CD14-positive monocyte (primary cell): ENCODE results near the gene AREG. TPM values are rescaled to one million over a fixed set of nuclear protein-coding genes. Genes with fewer than 3 reads are reported as not detected.

Source experiments
- DNase-seq, 3 donors: peaks; one replicate each; pipeline ENCODE4 v3.0.0-alpha.2; 2011 to 2022
- H2AFZ ChIP-seq: 2 replicates; pipeline ENCODE4 v1.6.0; 2012; ENCODE audit warnings: mild to moderate bottlenecking, low read depth, low read length, inconsistent platforms; ENCODE audit not compliant: insufficient read depth, poor library complexity, severe bottlenecking
- H3K27ac ChIP-seq, 2 donors: 1 replicate in 1 of 2; 2 replicates in 1 of 2; pipeline ENCODE4 v1.5.1; 2012 to 2013; ENCODE audit warnings: low read length in 2 of 2, control low read depth in 1 of 2, inconsistent platforms in 1 of 2, low read depth in 1 of 2, mild to moderate bottlenecking in 1 of 2
- H3K27me3 ChIP-seq, 2 donors: one replicate each; pipeline versions ENCODE4 v1.6.0 to v1.6.1; 2011 to 2013; ENCODE audit warnings: low read length in 2 of 2; ENCODE audit not compliant: control insufficient read depth in 2 of 2, insufficient read depth in 2 of 2
- H3K36me3 ChIP-seq, 2 donors: replicated peaks in 1 of 2; 1 replicate in 1 of 2; 2 replicates in 1 of 2; pipeline versions ENCODE4 v1.5.1 to v1.6.1; 2012 to 2013; ENCODE audit warnings: low read length in 2 of 2, control low read depth in 1 of 2, inconsistent platforms in 1 of 2, mild to moderate bottlenecking in 1 of 2; ENCODE audit not compliant: insufficient read depth in 2 of 2, control insufficient read depth in 1 of 2
- H3K4me1 ChIP-seq, 2 donors: 1 replicate in 1 of 2; 2 replicates in 1 of 2; pipeline versions ENCODE4 v1.5.1 to v1.6.1; 2012 to 2013; ENCODE audit warnings: low read length in 2 of 2, control low read depth in 1 of 2, inconsistent platforms in 1 of 2, mild to moderate bottlenecking in 1 of 2, moderate library complexity in 1 of 2; ENCODE audit not compliant: insufficient read depth in 2 of 2, control insufficient read depth in 1 of 2
- H3K4me2 ChIP-seq: replicated peaks from 2 replicates; pipeline ENCODE3; 2012; ENCODE audit warnings: low read length, moderate library complexity, mild to moderate bottlenecking; ENCODE audit not compliant: poor library complexity, severe bottlenecking; ENCODE audit errors: extremely low read depth
- H3K4me3 ChIP-seq, 3 experiments: fragments of 200-600 bp in 1 of 3; sonication (generic) in 1 of 3; replicated peaks in 1 of 3; 1 replicate in 2 of 3; 2 replicates in 1 of 3; pipeline ENCODE4 v1.5.1; 2011 to 2013; ENCODE audit warnings: low read length in 3 of 3, mild to moderate bottlenecking in 3 of 3, control low read depth in 2 of 3, low read depth in 2 of 3, inconsistent platforms in 1 of 3, moderate library complexity in 1 of 3
- H3K79me2 ChIP-seq: 2 replicates; pipeline ENCODE4 v1.6.0; 2012; ENCODE audit warnings: mild to moderate bottlenecking, control low read depth, inconsistent platforms, low read length, moderate library complexity; ENCODE audit not compliant: insufficient read depth
- H3K9ac ChIP-seq: 2 replicates; pipeline ENCODE4 v1.6.0; 2017; ENCODE audit warnings: low read length, mild to moderate bottlenecking; ENCODE audit not compliant: insufficient read depth, poor library complexity, severe bottlenecking
- H3K9me3 ChIP-seq, 2 donors: replicated peaks in 1 of 2; 1 replicate in 1 of 2; 2 replicates in 1 of 2; pipeline versions ENCODE4 v1.5.1 to v1.6.1; 2012 to 2013; ENCODE audit warnings: low read length in 2 of 2, control low read depth in 1 of 2; ENCODE audit not compliant: control insufficient read depth in 1 of 2, insufficient read depth in 1 of 2
- H4K20me1 ChIP-seq: 2 replicates; pipeline ENCODE4 v1.6.0; 2012; ENCODE audit warnings: mild to moderate bottlenecking, low read length, control low read depth, moderate library complexity; ENCODE audit not compliant: insufficient read depth
- H3K27ac Mint-ChIP-seq, 7 donors: one replicate each; pipeline ENCODE4 v1.8.0; 2020; ENCODE audit warnings: mild to moderate bottlenecking in 7 of 7, mixed read lengths in 7 of 7, moderate library complexity in 6 of 7, inconsistent platforms in 2 of 7
- H3K27me3 Mint-ChIP-seq, 3 donors: one replicate each; pipeline ENCODE4 v1.8.0; 2021 to 2022; ENCODE audit warnings: low read depth in 3 of 3, mild to moderate bottlenecking in 3 of 3, mixed read lengths in 3 of 3, moderate library complexity in 3 of 3, inconsistent platforms in 1 of 3
- H3K36me3 Mint-ChIP-seq, 2 donors: one replicate each; pipeline ENCODE4 v1.8.0; 2020; ENCODE audit warnings: mixed read lengths in 2 of 2, inconsistent platforms in 1 of 2, mild to moderate bottlenecking in 1 of 2
- H3K4me1 Mint-ChIP-seq: one replicate; pipeline ENCODE4 v1.8.0; 2020; ENCODE audit warnings: mild to moderate bottlenecking, mixed read lengths
- H3K4me3 Mint-ChIP-seq, 2 donors: one replicate each; pipeline ENCODE4 v1.8.0; 2020; ENCODE audit warnings: mild to moderate bottlenecking in 2 of 2, mixed read lengths in 2 of 2, moderate library complexity in 1 of 2
- H3K9me3 Mint-ChIP-seq, 7 donors: one replicate each; pipeline ENCODE4 v1.8.0; 2020 to 2022; ENCODE audit warnings: mixed read lengths in 7 of 7, mild to moderate bottlenecking in 6 of 7, moderate library complexity in 6 of 7, inconsistent platforms in 2 of 7
- CTCF ChIP-seq: fragments of 200-600 bp; IDR thresholded peaks from one replicate; pipeline ENCODE4 v1.8.0; 2022; ENCODE audit warnings: antibody characterized with exemption, mild to moderate bottlenecking
- WGBS: methylation state at CpG from one replicate; pipeline ENCODE4 v1.1.5; 2013; ENCODE audit warnings: missing lambda C conversion rate; ENCODE audit not compliant: insufficient coverage; 5-methylcytosine and 5-hydroxymethylcytosine counted together
- intact Hi-C, 2 donors: fragments of 100-400 bp; cut with micrococcal nuclease; formaldehyde crosslinking; loops; one replicate each; pipeline versions ENCODE4 v1.15.0 to v1.15.1; 2023
- polyA plus RNA-seq, 3 donors: library from polyadenylated mRNA; depleted of rRNA in 1 of 3; unstranded in 2 of 3; stranded (reverse) in 1 of 3; fragments of 300-500 nt in 2 of 3; fragments of >200 nt in 1 of 3; fragmentation: Illumina TruSeq in 2 of 3; gene quantifications; 1 replicate in 2 of 3; 2 replicates in 1 of 3; pipeline ENCODE4 v1.2.3, GENCODE V29; 2012 to 2021

Gene AREG
- polyA plus RNA-seq, 3 donors: 4.2 to 9.2 (median 9.1) TPM

DNA sequence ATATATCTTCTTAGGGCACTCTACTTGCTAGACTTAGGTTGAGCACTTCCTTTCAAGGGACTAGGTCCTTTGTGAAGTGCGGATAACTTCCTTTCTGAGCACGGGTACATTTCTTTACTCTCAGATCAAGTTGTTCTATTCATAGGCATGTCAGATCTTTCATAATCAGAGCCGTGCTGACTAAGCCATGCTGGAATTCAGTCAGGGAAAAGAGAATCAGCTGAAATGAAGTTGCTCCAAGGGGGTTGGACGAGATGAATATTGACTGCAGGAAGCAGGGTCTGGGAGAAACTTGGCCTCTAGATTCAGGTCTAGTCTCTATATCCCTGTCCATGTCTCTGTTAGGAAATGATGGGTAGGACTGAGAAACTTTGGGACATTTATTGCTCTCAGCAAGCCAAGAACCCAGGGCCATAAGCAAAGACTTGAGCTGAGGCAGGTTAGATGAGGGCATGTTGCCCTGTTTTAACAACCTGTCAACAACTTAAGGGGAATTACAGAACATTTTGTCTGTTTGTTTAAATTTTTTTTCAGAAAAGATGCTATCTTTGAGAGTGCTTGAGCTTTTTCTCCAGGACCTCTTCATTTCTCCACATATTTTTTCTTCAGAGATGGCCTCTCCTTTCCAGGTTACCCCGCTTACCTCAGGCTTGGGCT is 28.3 kb downstream of the AREG start:
- Mint-ChIP-seq H3K4me3 (no peak overlapping the region), H3K27ac (no peak overlapping the region), H3K9me3 (no peaks in the 10 kb centered on the region), H3K36me3 (no peaks in the 10 kb centered on the region), H3K27me3 (no peaks in the 10 kb centered on the region), H3K4me1 (no peaks in the 10 kb centered on the region)
- Histone ChIP-seq H2AFZ (no peak overlapping the region), H3K4me3 (no peak overlapping the region), H3K9ac (no peak overlapping the region), H3K27ac (no peak overlapping the region), H3K4me1 (no peaks in the 10 kb centered on the region), H3K27me3 (no peaks in the 10 kb centered on the region), H3K79me2 (no peaks in the 10 kb centered on the region), H3K9me3 (no peaks in the 10 kb centered on the region), H4K20me1 (no peaks in the 10 kb centered on the region), H3K36me3 (no peaks in the 10 kb centered on the region), H3K4me2 (no peak overlapping the region)
- 73% methylated on average over 3 of the region's 5 CpGs for WGBS
- TF ChIP-seq CTCF: no peak
- no peak for DNase-seq
- intact Hi-C loops: no loop called here

DNA sequence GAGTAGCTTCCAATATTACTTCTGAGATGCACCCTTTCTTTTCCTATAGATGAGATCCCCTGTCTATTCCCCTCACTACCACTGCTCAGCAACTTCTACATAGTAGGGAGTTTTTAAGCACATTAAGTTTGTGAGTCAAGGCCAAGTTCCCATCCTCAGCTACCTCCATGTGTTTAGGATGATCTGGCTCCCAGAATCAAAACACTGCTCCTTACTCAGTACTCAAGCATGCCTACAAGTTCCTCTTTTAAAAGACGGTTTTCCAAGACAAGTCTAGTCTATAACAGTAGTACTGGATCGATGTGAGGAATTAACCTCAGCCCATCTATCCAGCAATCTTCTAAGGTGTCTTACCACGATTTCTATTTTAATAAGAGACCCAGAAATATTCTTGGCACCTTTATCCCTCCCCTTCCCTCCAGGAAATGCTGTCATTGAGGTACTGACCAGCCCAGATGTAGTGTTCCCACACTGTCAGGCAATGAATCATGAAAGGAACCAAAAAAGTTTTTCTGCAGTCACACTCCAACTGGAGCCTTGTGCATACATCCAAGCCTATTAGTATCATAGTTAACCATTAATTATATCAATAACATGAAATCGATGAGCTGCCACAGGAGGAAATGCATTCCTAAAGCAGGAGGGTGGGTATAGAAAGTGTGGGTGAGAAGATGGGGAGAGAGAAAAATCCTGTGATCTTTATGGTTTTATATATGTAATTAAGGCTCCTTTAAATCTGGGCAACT is 29.6 kb downstream of the AREG start:
- no peak for TF ChIP-seq CTCF
- H3K27ac Mint-ChIP-seq: no peak overlapping the region
- H3K27ac ChIP-seq: no peak overlapping the region
- DNase-seq: no peak
- no peak overlapping the region for H2AFZ ChIP-seq
- no peaks in the 10 kb centered on the region for H3K36me3 Mint-ChIP-seq
- H3K79me2 ChIP-seq: no peaks in the 10 kb centered on the region
- H4K20me1 ChIP-seq: no peaks in the 10 kb centered on the region
- H3K9ac ChIP-seq: no peak overlapping the region
- no peaks in the 10 kb centered on the region for H3K27me3 Mint-ChIP-seq
- no peak overlapping the region for H3K4me2 ChIP-seq
- no peaks in the 10 kb centered on the region for H3K4me1 ChIP-seq
- intact Hi-C loops: no loop called here
- no peaks in the 10 kb centered on the region for H3K36me3 ChIP-seq
- H3K27me3 ChIP-seq: no peaks in the 10 kb centered on the region
- no peak overlapping the region for H3K4me3 Mint-ChIP-seq
- no peaks in the 10 kb centered on the region for H3K9me3 ChIP-seq
- 43% methylated on average over 2 of the region's 4 CpGs for WGBS
- H3K4me1 Mint-ChIP-seq: no peaks in the 10 kb centered on the region
- no peak overlapping the region for H3K4me3 ChIP-seq
- H3K9me3 Mint-ChIP-seq: no peaks in the 10 kb centered on the region
